ENCODE results near the gene DGKG.

GRCh38 chr3:186261638-186262037, 100.4 kb downstream of the DGKG start:
- TF ChIP-seq CTCF (IDR thresholded peaks at IDR 0.05), result no peak
- TF ChIP-seq POLR2AphosphoS5 (IDR thresholded peaks at IDR 0.05), result no peak
- no peak for TF ChIP-seq EP300 (IDR thresholded peaks at IDR 0.05)
